Psoas muscle (tissue), 8 donors: ENCODE results near the gene UROD. TPM values are rescaled to one million over a fixed set of nuclear protein-coding genes. Genes with fewer than 3 reads are reported as not detected.

Experiments used
- ATAC-seq, 4 donors: fragments of 200-7000 bp; cut with Tn5 transposase; one replicate each; pipeline ENCODE4 v1.9.1; 2020; ENCODE audit warnings: moderate library complexity in 3 of 4, mild to moderate bottlenecking in 2 of 4
- DNase-seq, 2 donors: peaks; one replicate each; pipeline ENCODE4 v3.0.0-alpha.2; 2020
- H3K27ac ChIP-seq: fragments of 200-600 bp; one replicate; pipeline ENCODE4 v1.8.0; 2022
- H3K27me3 ChIP-seq, 3 donors: fragments of 200-600 bp in 1 of 3; one replicate each; pipeline versions ENCODE4 v1.6.1 to v1.8.0; 2013 to 2022; ENCODE audit warnings: low read length in 2 of 3, mild to moderate bottlenecking in 2 of 3, moderate library complexity in 1 of 3; ENCODE audit not compliant: insufficient read depth in 3 of 3
- H3K36me3 ChIP-seq, 2 donors: fragments of 200-600 bp in 1 of 2; one replicate each; pipeline versions ENCODE4 v1.6.1 to v1.8.0; 2013 to 2022; ENCODE audit warnings: low read depth in 1 of 2, mild to moderate bottlenecking in 1 of 2, moderate library complexity in 1 of 2; ENCODE audit not compliant: insufficient read depth in 1 of 2
- H3K4me1 ChIP-seq: fragments of 200-600 bp; one replicate; pipeline ENCODE4 v1.8.0; 2022
- H3K4me3 ChIP-seq: fragments of 200-600 bp; one replicate; pipeline ENCODE4 v1.8.0; 2022; ENCODE audit warnings: mild to moderate bottlenecking
- H3K9me3 ChIP-seq: fragments of 200-600 bp; one replicate; pipeline ENCODE4 v1.8.0; 2022
- WGBS, 3 donors: extraction: QIAGEN DNeasy Blood & Tissue Kit; methylation state at CpG; one replicate each; pipeline versions ENCODE4 v1.1.6 to v1.1.7; 2013; 5-methylcytosine and 5-hydroxymethylcytosine counted together
- intact Hi-C, 2 donors: fragments of 100-400 bp; cut with DNase I; formaldehyde crosslinking; loops; one replicate each; pipeline versions ENCODE4 v1.11.0 to v1.14.2; 2022
- polyA plus RNA-seq, 3 donors: library from polyadenylated mRNA; stranded (reverse); fragments of 200-250 nt; gene quantifications; one replicate each; pipeline ENCODE4 v1.2.3, GENCODE V29; 2013
- total RNA-seq, 4 donors: library from RNA; stranded (reverse); fragmentation: NEBNext Ultra II Directional in 2 of 4; extraction: Animal tissue kit (Norgen Biotek cat#: 25700) in 2 of 4; gene quantifications; one replicate each; pipeline versions ENCODE4 v1.2.1 to v1.2.4, GENCODE V29; 2021 to 2023
- TF ChIP-seq, protein P1 (sequence below): fragments of 200-600 bp; IDR thresholded peaks from one replicate; pipeline ENCODE4 v1.8.0; 2022; ENCODE audit warnings: antibody characterized with exemption
- donor health status: healthy with polysubstance abuse.
- donor health status: DM: no; HTN: no; CAD: no; lungs with moderate emphysema.
- donor health status: Bipolar disorder and iron deficiency.
- donor health status: healthy.
- donor health status: DM: yes; HTN: yes; CAD: no.
- donor health status: DM: no; HTN: no; CAD: no.
- donor health status: DM: no; HTN: no; CAD: no.
- donor health status: DM: yes; HTN: yes; CAD: no.

Gene UROD
- total and polyA plus RNA-seq, 7 donors, result 50.4 to 79.6 (median 64.6) TPM

DNA sequence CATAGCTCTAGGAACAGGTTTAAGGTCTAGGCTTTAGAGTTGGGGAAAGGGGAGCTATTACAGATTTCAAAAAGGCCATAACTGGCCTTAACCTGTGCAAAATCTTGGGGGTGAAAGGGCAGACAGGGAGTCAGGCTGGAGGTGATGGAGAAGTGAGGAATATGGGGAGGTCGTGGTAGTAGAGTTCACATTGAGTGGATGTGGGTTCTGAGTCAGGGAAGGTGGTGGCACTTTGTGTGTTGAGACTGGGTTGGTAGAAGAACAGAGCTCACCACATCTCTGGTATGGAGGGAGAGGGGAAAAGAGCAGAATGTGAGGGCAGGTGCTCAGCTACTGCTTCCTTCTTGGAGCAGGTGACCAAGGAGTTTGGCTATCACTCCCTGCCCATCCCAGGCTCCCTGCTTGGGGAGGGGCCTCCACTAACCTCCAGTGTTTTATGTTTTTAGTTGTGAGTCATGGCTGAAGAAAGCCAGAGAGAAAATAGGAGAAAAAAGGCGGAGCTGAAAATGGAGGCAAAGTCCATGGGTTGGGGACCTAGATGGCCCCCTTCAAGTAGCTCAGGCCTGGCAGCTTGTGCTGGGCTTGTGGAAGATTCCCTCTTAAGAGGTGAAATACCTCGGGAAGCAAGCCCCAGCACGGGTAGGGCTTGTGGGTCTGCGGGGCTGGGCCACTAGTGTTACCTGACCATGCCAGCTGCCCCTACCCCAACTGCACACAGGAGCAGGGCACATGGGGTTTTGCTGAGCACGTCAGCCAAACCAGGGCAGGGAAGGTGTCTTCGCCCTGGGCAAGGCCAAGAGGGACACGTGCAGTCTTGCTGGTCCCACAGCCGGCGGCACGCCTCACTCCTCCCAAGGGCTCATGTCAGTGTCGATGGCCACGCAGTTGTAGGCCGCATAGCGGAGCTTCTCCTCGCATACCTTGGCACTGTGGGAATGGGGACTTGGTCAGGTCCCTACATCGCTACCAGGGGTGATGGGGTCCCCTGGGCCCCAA lies 9.1 kb upstream of the UROD start:
- DNase-seq, result peak in 1 of 2 donors; percentile 24
- no peaks in the 10 kb centered on the region for H3K27me3 ChIP-seq
- no peak for ATAC-seq
- intact Hi-C loops, result loop anchor here in 1 of 2 donors (10.0 kb wide), 1 partner anchor 168 kb away; no protein-coding TSS in a partner anchor
- no peak overlapping the region for H3K27ac ChIP-seq
- H3K36me3 ChIP-seq, result peaks cover 10 to 64% of the 10 kb centered on the region in 2 donors
- peaks cover 6% of the 10 kb centered on the region for H3K4me1 ChIP-seq
- H3K9me3 ChIP-seq, result no peaks in the 10 kb centered on the region
- TF ChIP-seq, protein P1, sequence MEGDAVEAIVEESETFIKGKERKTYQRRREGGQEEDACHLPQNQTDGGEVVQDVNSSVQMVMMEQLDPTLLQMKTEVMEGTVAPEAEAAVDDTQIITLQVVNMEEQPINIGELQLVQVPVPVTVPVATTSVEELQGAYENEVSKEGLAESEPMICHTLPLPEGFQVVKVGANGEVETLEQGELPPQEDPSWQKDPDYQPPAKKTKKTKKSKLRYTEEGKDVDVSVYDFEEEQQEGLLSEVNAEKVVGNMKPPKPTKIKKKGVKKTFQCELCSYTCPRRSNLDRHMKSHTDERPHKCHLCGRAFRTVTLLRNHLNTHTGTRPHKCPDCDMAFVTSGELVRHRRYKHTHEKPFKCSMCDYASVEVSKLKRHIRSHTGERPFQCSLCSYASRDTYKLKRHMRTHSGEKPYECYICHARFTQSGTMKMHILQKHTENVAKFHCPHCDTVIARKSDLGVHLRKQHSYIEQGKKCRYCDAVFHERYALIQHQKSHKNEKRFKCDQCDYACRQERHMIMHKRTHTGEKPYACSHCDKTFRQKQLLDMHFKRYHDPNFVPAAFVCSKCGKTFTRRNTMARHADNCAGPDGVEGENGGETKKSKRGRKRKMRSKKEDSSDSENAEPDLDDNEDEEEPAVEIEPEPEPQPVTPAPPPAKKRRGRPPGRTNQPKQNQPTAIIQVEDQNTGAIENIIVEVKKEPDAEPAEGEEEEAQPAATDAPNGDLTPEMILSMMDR, result no peak
- no peak overlapping the region for H3K4me3 ChIP-seq
- 86 to 90% (median 87%) methylated on average over 17 of the region's 17 CpGs for WGBS, 3 donors

DNA sequence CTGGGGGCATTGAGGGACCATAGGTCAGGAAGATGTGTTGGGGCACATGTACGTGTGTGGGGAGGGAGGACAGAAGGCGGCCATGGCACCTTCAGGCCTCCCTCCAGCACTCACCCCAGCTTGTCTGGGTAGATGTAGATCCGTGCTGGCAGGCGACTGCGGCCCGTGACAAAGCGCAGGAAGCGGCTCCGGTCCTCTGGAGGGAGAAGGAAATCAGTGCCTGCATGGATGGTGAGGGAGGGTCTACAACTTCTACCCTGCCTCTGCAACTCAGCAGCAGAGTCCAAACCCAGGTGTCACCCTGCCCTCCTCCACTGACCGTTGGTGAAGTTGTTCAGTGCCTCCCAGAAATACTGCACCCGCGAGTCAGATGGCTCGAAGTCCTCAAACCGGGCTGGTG lies 8.3 kb upstream of the UROD start:
- Histone ChIP-seq H3K4me1 (peaks cover 6% of the 10 kb centered on the region), H3K27ac (no peak overlapping the region), H3K9me3 (no peaks in the 10 kb centered on the region), H3K36me3 (peaks cover 14 to 72% of the 10 kb centered on the region in 2 donors), H3K27me3 (no peaks in the 10 kb centered on the region), H3K4me3 (no peak overlapping the region)
- intact Hi-C loops, result loop anchor here in 1 of 2 donors (10.0 kb wide), 1 partner anchor 169 kb away; no protein-coding TSS in a partner anchor
- ATAC-seq (no peak), DNase-seq (no peak)
- TF ChIP-seq, protein P1, result no peak
- WGBS, 3 donors, result 85 to 92% (median 86%) methylated on average over 14 of the region's 14 CpGs

DNA sequence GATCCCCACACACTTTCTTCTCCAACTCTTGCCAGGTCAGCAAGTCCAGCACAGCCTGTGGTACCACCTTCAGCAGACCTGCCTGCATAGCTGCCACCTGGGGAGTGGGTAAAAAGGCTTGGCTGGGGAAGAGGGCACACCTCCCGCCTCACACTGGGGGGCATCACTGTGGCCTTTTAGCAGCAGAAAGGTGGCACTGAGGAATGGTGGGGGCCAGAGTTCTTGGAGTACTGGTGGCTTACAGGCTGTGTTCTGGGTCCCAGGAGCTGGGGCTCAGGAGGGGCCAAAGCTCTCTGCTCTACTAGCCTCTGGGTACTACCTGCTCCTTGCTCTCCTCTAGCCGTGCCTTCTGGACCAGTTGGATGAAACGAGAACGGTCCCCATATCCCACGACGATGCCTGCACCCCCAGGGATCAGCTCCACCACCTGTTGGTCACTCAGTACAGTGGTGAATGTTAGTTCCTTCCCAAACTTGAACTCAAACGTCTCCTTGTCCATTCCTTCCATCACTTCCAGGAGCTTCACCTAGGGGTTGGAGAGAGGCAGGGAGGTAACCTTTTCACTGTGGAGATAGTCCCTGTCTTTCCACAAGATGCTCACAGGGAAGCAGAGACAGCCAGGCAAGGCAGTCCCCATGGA lies 7.7 kb upstream of the UROD start:
- TF ChIP-seq, protein P1, result no peak
- peaks cover 7% of the 10 kb centered on the region for H3K4me1 ChIP-seq
- no peak overlapping the region for H3K27ac ChIP-seq
- no peak overlapping the region for H3K4me3 ChIP-seq
- no peaks in the 10 kb centered on the region for H3K9me3 ChIP-seq
- ATAC-seq (no peak), DNase-seq (no peak)
- H3K36me3 ChIP-seq, result peaks cover 14 to 79% of the 10 kb centered on the region in 2 donors
- WGBS, 3 donors, result 71 to 74% (median 73%) methylated on average over 7 of the region's 7 CpGs
- intact Hi-C loops, result loop anchor here in 1 of 2 donors (10.0 kb wide), 1 partner anchor 170 kb away; no protein-coding TSS in a partner anchor
- no peaks in the 10 kb centered on the region for H3K27me3 ChIP-seq

DNA sequence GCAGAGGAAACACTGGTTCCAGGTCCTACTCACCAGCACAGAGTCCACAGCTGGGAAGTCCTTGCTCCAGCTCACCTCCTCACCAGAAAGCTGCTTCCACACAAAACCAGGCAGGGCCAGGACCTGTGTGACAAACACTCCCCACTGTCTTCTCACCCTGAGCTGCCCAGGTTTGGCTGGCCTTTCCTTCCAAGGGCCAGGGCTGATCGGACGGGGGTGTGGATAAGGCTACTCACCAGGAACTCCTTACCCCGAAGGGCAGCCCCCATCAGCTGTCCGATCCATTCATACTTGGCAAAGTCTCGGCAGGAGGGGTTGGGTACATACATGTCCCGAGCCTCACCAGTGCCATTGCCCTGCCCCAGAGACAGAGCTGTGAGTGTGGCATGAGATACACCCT lies 6.3 kb upstream of the UROD start:
- Histone ChIP-seq H3K4me3 (no peak overlapping the region), H3K27me3 (no peaks in the 10 kb centered on the region), H3K36me3 (peaks cover 14 to 86% of the 10 kb centered on the region in 2 donors), H3K27ac (no peak overlapping the region), H3K9me3 (no peaks in the 10 kb centered on the region), H3K4me1 (peaks cover 11% of the 10 kb centered on the region)
- DNase-seq (no peak), ATAC-seq (no peak)
- TF ChIP-seq, protein P1, result no peak
- WGBS, 3 donors, result 73 to 81% (median 78%) methylated on average over 6 of the region's 6 CpGs
- intact Hi-C loops, result loop anchor here in 1 of 2 donors (10.0 kb wide), 1 partner anchor 171 kb away; no protein-coding TSS in a partner anchor
